Measurements from ENCODE around the gene CACNA1B. TPM values are rescaled to one million over a fixed set of nuclear protein-coding genes. Genes with fewer than 3 reads are reported as not detected.

The CACNA1B gene
- total RNA-seq, 1 donor from 2014 or later = 0.13 TPM

GRCh38 chr9:138074516-138074915 lies 196.9 kb downstream of the CACNA1B start:
- DNase-seq (ENCODE audit: extremely low spot score, unreplicated experiment) = peak; percentile 80
- H3K36me3 Mint-ChIP-seq (ENCODE audit: unreplicated experiment) = peaks cover 3% of the 10 kb centered on the region
- H3K4me3 Mint-ChIP-seq (ENCODE audit: unreplicated experiment) = no peak overlapping the region
- H3K9me3 Mint-ChIP-seq (ENCODE audit: unreplicated experiment) = peaks cover 22% of the 10 kb centered on the region
- H3K4me1 Mint-ChIP-seq (ENCODE audit: unreplicated experiment) = no peaks in the 10 kb centered on the region
- no peak for TF ChIP-seq CTCF (IDR thresholded peaks at IDR 0.05)
- H3K27ac Mint-ChIP-seq (ENCODE audit: unreplicated experiment) = no peak overlapping the region
- no peaks in the 10 kb centered on the region for H3K27me3 Mint-ChIP-seq (ENCODE audit: unreplicated experiment)

- no peak for TF ChIP-seq CTCF (IDR thresholded peaks at IDR 0.05)
- H3K36me3 Mint-ChIP-seq (ENCODE audit: unreplicated experiment) = peaks cover 3% of the 10 kb centered on the region
- H3K9me3 Mint-ChIP-seq (ENCODE audit: unreplicated experiment) = peaks cover 26% of the 10 kb centered on the region
- no peaks in the 10 kb centered on the region for H3K4me1 Mint-ChIP-seq (ENCODE audit: unreplicated experiment)
- H3K27me3 Mint-ChIP-seq (ENCODE audit: unreplicated experiment) = no peaks in the 10 kb centered on the region
- H3K27ac Mint-ChIP-seq (ENCODE audit: unreplicated experiment) = no peak overlapping the region
- peak; percentile 75 for DNase-seq (ENCODE audit: extremely low spot score, unreplicated experiment)
- H3K4me3 Mint-ChIP-seq (ENCODE audit: unreplicated experiment) = no peak overlapping the region
These were observed 197.9 kb downstream of the CACNA1B start for GRCh38 chr9:138075496-138075895.

GRCh38 chr9:138075961-138076649 lies 198.5 kb downstream of the CACNA1B start:
- no peak for TF ChIP-seq CTCF (IDR thresholded peaks at IDR 0.05)
- Mint-ChIP-seq H3K4me1 (ENCODE audit: unreplicated experiment) (no peaks in the 10 kb centered on the region), H3K36me3 (ENCODE audit: unreplicated experiment) (peaks cover 3% of the 10 kb centered on the region), H3K4me3 (ENCODE audit: unreplicated experiment) (no peak overlapping the region), H3K9me3 (ENCODE audit: unreplicated experiment) (peaks cover 26% of the 10 kb centered on the region), H3K27ac (ENCODE audit: unreplicated experiment) (no peak overlapping the region), H3K27me3 (ENCODE audit: unreplicated experiment) (no peaks in the 10 kb centered on the region)
- peak; percentile 75 for DNase-seq (ENCODE audit: extremely low spot score, unreplicated experiment)

- H3K4me3 Mint-ChIP-seq (ENCODE audit: unreplicated experiment) = no peak overlapping the region
- peaks cover 3% of the 10 kb centered on the region for H3K36me3 Mint-ChIP-seq (ENCODE audit: unreplicated experiment)
- H3K4me1 Mint-ChIP-seq (ENCODE audit: unreplicated experiment) = no peaks in the 10 kb centered on the region
- H3K27ac Mint-ChIP-seq (ENCODE audit: unreplicated experiment) = no peak overlapping the region
- peaks cover 31% of the 10 kb centered on the region for H3K9me3 Mint-ChIP-seq (ENCODE audit: unreplicated experiment)
- peak; percentile 57 for DNase-seq (ENCODE audit: extremely low spot score, unreplicated experiment)
- no peaks in the 10 kb centered on the region for H3K27me3 Mint-ChIP-seq (ENCODE audit: unreplicated experiment)
- TF ChIP-seq CTCF (IDR thresholded peaks at IDR 0.05) = no peak
These were observed 199.0 kb downstream of the CACNA1B start for GRCh38 chr9:138076650-138077009.

GRCh38 chr9:138077126-138077525 lies 199.5 kb downstream of the CACNA1B start:
- H3K27ac Mint-ChIP-seq (ENCODE audit: unreplicated experiment) = no peak overlapping the region
- no peak for TF ChIP-seq CTCF (IDR thresholded peaks at IDR 0.05)
- H3K9me3 Mint-ChIP-seq (ENCODE audit: unreplicated experiment) = peaks cover 33% of the 10 kb centered on the region
- peaks cover 3% of the 10 kb centered on the region for H3K36me3 Mint-ChIP-seq (ENCODE audit: unreplicated experiment)
- no peaks in the 10 kb centered on the region for H3K27me3 Mint-ChIP-seq (ENCODE audit: unreplicated experiment)
- H3K4me3 Mint-ChIP-seq (ENCODE audit: unreplicated experiment) = no peak overlapping the region
- H3K4me1 Mint-ChIP-seq (ENCODE audit: unreplicated experiment) = no peaks in the 10 kb centered on the region
- DNase-seq (ENCODE audit: extremely low spot score, unreplicated experiment) = peak; percentile 83

Measured in osteocyte (in vitro differentiated cells).